Stimulated activated CD4-positive, alpha-beta T cell treated with anti-CD3 and anti-CD28 coated beads, TNF-alpha, amount 100 ng/mL, for 4 hours (primary cell): Measurements from ENCODE around the gene TNFRSF17.
"Not testable (repeated sequence)": the region's sequence is repeated elsewhere in the genome, so short reads cannot be mapped to it uniquely, and the experiment has no call there.

Experiments
- DNase-seq, 3 experiments: peaks; one replicate each; pipeline ENCODE4 v3.0.0-alpha.2; 2020; ENCODE audit warnings: low read depth in 3 of 3

Gene TNFRSF17

DNA sequence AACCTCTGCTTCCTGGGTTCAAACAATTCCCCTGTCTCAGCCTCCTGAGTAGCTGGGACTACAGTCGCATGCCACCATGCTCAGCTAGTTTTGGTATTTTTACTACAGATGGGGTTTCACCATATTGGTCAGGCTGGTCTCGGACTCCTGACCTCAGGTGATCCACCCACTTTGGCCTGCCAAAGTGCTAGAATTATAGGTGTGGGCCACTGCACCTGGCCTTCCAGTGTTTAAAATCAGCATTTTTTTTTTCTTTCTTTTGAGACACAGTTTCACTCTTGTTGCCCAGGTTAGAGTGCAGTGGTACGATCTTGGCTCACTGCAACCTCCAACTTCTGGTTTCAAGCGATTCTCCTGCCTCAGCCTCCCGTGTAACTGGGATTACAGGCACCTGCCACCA, 5.3 kb downstream of the TNFRSF17 start:
- not testable (repeated sequence) for DNase-seq

DNA sequence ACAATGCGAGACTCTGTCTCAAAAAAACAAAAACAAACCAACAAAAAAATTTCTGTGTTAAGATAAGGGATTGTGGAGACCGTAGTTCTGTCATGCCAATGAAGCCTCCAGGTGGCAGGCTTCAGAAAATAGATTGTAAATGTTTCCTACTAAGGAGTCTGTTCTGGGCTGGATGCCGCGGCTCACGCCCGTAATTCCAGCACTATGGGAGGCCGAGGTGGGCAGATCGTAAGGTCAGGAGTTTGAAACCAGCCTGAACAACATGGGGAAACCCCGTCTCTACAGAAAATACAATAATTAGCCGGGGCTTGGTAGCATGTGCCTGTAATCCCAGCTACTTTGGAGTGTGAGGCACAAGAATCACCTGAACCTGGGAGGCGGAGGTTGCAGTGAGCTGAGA, 7.1 kb downstream of the TNFRSF17 start:
- DNase-seq, result no peak

GRCh38 chr16:11973070-11973469, 8.1 kb downstream of the TNFRSF17 start:
- DNase-seq, result no peak

DNA sequence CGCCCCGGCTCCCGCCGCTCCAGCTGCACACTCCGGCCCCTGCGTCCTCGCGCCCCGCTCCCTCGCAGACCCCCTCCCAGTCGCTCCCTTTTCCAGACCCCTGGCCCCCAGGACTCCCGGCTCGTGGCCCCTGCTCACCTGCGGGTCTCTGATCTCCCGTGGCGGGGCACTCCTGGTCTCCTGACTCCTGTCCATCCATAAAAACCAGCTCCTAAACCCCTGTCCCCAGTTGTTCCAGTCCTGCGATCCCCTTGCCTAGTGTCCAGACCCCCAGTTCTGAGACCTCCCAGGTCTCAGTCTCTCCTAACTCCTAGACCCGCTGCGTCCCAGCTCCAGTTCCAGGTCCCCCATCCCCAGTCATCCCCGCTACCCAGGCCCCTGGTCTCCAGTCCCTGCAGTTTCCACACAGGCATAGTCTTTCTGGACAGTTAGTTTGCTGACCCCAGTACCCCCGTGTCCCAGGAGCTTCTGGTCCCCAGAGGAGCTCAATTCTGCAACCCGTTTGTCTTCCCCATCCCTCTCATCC, 11.9 kb downstream of the TNFRSF17 start:
- no peak for DNase-seq

GRCh38 chr16:11977376-11978041, 12.5 kb downstream of the TNFRSF17 start:
- no peak for DNase-seq

- no peak for DNase-seq
Observed at GRCh38 chr16:11978080-11978479, 13.1 kb downstream of the TNFRSF17 start.

GRCh38 chr16:11979013-11979672, 14.1 kb downstream of the TNFRSF17 start:
- no peak for DNase-seq

- no peak for DNase-seq
Observed at GRCh38 chr16:11980136-11980844, 15.3 kb downstream of the TNFRSF17 start.

GRCh38 chr16:11985250-11985649, 20.2 kb downstream of the TNFRSF17 start:
- no peak for DNase-seq

GRCh38 chr16:11986521-11987057, 21.6 kb downstream of the TNFRSF17 start:
- DNase-seq, result no peak

DNA sequence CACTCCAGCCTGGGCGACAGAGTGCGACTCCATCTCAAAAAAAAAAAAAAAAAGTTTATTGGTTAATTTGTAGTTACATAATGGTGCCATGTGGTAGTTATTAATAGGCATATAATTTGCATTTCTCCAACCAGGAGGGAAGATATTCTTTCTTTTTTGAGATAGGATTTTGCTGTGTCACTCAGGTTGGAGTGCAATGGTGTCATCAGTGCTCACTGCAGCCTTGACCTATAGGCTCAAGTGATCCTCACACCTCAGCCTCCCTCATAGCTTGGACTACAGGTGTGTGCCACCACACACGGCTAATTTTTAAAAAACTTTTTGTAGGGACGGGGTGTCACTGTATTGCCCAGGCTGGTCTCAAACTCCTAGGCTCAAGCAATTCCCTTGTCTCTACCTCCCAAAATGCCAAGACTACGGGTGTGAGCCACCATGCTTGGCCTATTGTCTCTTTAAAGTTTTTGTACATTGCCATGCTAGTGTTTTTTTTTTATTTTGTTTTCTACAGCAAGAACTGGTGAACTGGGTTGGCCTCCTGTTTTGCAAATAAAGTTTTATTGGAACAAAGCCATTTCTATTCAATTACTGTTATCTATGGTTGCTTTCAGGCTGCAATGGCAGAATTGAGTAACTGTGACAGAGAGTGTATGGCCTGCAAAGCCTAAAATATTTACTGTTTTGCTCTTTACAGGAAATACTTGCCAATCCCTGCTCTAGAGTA, 23.4 kb downstream of the TNFRSF17 start:
- no peak for DNase-seq

- no peak for DNase-seq
Observed at GRCh38 chr16:11990702-11991390, 25.8 kb downstream of the TNFRSF17 start.

GRCh38 chr16:11992008-11992584, 27.1 kb downstream of the TNFRSF17 start:
- no peak for DNase-seq

GRCh38 chr16:11992586-11993524, 27.8 kb downstream of the TNFRSF17 start:
- no peak for DNase-seq

DNA sequence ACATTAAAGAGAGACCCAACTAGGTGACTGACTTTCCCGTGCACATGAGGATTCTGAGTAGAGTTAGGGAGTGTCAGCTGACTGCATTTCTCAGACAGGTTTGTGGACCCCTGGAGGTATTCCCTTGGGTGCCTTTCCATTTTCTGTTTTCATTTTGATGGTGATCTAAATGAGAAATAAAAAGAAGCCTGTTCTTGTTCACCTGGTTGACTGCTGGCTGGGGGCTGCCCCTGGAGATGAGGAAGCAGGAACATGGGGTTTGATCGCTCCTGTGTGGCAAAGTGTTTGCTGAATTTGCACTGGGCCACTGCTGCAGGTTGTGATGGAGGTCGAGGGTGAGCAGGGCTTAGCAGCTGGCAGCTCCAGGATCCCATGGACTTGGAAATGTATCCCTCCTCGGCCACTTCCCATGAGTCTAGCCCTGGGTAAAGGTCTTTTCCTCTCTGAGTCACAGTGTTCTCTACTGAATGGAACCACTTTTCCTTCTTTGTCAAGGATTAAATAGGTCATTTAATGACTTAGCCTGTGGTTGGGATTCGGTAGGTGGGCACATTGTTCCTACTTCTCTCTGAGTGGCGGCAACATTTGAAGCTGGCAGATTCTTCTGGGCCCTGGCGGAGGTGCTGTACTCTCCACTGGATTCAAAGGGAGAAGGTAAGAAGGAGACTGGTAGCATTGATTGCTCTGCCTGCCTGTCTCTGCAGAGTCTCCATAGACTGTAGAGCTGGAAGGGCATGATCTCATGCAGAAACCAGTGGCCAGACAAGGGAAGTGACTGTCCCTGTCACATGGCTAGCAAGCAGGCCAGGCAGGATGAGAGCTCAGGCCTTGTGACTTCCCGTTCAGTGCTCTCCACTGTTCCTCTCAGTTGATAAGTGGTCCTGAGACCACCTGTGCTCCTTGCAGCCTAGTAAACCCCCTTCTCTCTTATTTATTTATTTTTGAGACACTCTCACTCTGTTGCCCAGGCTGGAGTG, 29.4 kb downstream of the TNFRSF17 start:
- no peak for DNase-seq

- DNase-seq, result no peak
Observed at GRCh38 chr16:11996433-11997330, 31.7 kb downstream of the TNFRSF17 start.

GRCh38 chr16:12000032-12000431, 35.0 kb downstream of the TNFRSF17 start:
- DNase-seq, result no peak
